HG03520 (cell line): ENCODE data around the gene ABCC2.
"Not testable (repeated sequence)": the region's sequence is repeated elsewhere in the genome, so short reads cannot be mapped to it uniquely, and the experiment has no call there.

Experiments
- ATAC-seq: cut with Tn5 transposase; IDR thresholded peaks from one replicate; pipeline ENCODE4 v1.9.1; 2021; ENCODE audit warnings: mild to moderate bottlenecking, moderate library complexity; ENCODE audit not compliant: unreplicated experiment

ABCC2 gene

DNA sequence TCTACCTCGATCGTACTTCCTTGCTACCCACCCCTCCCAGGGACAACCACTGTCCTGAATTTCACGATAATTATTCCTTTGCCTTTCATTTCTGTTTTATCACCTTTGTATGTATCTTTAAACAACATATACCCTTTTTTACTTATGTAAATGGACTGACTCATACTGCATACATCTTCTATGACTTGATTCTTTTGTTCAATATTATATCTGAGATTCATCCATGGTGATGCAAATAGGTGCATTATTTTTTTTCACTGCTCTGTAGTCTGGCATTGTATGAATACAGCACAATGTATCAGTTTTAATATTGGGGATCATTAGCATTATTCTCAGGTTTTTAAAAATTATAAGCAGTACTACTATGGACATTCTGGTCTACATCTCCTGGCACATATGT is 69.4 kb downstream of the ABCC2 start:
- no peak for ATAC-seq

- ATAC-seq = no peak
Observed at GRCh38 chr10:99852481-99853213, 70.2 kb downstream of the ABCC2 start.

- no peak for ATAC-seq
Observed at GRCh38 chr10:99853655-99854054, 71.2 kb downstream of the ABCC2 start.

DNA sequence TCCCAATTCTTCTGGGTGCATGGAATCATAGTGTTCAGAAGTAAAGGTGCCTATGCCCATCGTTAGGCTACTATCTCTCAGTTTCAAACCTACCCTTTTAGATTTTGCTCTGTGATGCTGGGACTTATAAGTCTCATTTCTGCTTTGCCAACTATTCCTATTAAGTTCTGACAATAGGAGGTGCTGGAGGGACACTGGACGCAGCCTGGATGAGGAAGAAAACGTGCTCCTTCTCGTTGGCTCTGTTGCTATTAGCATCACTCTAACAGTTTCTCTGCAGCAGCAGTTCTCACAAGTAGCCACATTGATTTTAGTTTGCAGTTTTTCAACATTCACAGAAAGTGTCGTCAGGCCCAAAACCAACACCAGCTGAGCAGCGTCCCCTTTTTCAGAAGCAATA is 72.4 kb downstream of the ABCC2 start:
- no peak for ATAC-seq

- ATAC-seq = no peak
Observed at GRCh38 chr10:99855479-99856071, 73.1 kb downstream of the ABCC2 start.

DNA sequence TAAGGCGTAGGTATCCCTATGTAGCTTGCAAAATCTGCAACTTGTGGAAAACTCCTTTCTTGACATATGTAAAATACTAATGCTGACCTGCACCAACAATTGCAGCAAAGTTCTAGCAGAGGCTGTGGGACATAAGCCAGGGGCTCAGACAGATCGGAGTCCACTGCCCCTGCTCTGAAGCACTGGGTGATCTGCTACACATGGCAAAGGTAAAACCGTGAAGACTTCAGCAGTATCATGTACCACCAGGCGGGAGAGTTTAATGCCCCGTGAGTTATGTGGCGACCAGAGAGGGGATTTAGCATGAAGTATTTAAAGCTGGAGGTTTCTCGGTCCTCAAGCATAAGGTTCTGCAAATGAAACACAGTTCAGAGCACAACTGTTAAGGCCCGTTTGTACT is 76.4 kb downstream of the ABCC2 start:
- no peak for ATAC-seq

GRCh38 chr10:99859585-99859984 is 77.1 kb downstream of the ABCC2 start:
- no peak for ATAC-seq

DNA sequence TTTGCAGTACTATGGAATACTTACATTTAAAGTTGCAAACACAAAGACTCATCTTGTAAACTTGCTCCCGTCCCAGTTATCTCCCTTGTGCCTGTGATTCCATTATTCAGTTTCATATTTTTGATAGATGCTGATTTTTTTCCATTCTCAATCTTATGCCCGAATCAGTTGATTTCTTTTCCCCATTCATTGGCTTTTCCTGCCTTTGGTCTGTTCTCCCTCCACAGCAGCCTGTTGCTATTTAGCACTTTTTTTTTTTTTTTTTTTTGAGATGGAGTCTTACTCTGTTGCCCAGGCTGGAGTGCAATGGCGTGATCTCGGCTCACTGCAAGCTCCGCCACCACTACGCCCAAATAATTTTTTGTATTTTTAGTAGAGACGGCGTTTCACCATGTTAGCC is 78.0 kb downstream of the ABCC2 start:
- no peak for ATAC-seq

DNA sequence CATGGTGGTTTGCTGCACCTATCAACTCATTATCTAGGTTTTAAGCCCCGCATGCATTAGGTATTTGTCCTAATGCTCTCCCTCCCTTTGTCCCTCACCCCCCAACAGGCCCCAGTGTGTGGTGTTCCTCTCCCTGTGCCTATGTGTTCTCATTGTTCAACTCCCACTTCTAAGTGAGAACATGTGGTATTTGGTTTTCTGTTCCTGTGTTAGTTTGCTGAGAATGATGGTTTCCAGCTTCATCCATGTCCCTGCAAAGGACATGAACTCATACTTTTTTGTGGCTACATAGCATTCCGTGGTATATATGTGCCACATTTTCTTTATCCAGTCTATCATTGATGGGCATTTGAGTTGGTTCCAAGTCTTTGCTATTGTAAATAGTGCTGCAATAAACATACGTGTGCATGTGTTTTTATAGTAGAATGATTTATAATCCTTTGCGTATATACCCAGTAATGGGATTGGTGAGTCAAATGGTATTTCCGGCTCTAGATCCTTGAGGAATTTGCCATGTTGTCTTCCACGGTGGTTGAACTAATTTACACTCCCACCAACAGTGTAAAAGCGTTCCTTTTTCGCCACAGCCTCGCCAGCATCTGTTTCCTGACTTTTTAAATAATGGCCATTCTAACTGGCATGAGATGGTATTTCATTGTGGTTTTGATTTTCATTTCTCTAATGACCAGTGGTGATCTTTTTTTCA is 81.2 kb downstream of the ABCC2 start:
- ATAC-seq = not testable (repeated sequence)

DNA sequence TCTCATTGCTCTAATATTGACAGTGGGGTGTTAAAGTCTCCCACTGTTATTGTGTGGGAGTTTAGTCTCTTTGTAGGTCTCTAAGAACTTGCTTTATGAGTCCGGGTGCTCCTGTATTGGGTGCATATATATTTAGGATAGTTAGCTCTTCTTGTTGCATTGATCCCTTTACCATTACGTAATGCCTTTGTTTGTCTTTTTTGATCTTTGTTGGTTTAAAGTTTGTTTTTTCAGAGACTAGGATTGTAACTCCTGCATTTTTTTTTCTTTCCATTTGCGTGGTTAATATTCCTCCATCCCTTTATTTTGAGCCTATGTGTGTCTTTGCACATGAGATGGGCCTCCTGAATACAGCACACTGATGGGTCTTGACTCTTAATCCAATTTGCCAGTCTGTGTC is 84.8 kb downstream of the ABCC2 start:
- not testable (repeated sequence) for ATAC-seq

DNA sequence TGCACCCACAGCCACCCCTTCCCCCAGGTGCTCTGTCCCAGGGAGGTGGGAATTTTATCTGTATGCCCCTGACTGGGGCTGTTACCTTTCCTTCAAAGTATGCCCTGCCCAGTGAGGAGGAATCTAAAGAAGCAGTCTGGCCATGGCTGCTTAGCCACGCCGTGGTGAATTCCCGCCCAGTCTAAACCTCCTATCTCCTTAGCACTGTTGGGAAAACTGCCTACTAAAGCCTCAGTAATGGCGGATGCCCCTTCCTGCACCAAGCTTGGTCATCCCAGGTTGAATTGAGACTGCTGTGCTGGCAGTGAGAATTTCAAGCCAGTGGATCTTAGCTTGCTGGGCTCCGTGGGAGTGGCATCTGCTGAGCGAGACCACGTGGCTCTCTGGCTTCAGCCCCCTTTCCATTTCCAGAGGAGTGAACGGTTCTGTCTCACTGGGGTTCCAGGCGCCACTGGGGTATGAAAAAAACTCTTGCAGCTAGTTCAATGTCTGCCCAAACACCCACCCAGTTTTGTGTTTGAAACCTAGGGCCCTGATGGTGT is 87.2 kb downstream of the ABCC2 start:
- ATAC-seq = no peak

DNA sequence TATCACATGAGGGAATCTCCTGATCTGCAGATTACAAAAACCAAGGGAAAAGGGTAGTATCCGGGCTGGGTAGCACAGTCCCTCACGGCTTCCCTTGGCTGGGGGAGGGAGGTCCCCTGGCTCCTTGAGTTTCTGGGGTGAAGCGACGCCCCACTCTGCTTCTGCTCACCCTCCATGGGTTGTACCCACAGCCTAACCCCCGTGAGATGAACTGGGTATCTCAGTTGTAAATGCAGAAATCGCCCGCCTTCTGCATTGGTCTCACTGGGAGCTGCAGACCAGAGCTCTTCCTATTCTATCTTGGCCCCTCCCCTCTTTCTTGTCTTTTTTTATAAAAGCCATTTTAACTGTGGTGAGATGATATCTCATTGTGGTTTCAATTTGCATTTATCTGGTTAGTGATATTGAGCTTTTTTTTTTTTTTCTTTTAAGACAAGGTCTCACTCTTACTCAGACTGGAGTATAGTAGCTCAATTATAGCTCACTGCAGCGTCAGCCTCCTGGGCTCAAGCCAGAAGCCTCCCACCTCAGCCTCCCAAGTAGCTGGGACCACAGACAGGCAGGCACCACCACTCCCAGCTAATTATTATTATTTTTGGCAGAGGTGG is 87.8 kb downstream of the ABCC2 start:
- no peak for ATAC-seq

GRCh38 chr10:99872367-99873162 is 90.1 kb downstream of the ABCC2 start:
- no peak for ATAC-seq

- ATAC-seq = no peak
Observed at GRCh38 chr10:99873846-99874245, 91.4 kb downstream of the ABCC2 start.

GRCh38 chr10:99874341-99875085 is 92.1 kb downstream of the ABCC2 start:
- ATAC-seq = no peak

DNA sequence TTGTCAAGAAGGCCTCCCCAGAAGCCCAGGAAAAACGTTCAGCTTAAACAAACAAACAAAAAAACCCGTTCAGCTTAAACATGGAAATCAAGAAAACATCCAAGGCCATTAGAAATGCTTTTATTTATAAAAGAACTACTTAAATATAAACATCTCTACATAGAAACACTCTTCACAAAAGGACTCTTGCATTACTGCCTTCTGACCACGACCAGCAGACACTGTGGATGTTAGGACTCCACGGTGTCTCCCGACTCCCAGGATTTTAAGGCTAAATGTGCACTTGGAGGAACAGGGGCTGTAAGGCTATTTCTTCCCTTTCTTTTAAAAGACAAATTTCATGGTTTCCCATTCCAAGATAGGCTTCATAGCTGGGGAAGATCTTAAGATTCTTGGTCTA is 93.0 kb downstream of the ABCC2 start:
- ATAC-seq = no peak

DNA sequence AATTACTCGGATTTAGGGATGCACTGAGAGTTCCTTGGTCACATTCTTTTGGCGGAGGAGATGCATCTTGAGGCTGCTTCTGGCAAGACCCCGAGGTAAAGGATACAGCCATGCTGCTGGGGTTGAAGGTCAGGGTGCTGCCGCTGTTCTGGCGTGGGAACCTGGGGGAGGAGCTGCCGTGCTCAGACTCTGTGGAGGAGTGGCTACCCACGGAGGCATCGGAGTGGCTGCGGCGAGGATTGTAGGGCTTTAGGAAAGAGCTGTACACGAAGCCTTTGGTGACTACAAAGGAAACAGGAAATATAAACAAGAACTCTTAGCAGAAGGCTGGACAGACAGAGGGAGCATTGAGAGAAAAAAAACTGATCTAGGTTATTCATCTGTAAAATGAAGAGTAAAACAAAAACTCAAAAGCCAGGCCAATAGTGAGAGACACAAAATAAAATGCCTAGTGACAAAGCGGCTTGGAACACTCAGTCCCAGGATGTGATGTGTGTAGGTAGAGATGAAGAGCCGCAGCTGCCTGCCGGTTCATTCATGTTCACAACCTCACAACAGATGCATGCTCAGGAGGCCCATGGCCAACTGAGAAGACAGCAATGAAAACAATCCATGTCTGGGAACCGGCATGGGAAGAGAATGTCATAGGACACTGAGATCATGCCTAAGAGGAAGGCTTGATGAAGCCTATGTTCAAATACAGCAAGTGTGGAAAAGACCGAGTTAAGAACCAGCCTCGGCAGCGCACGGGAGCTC is 97.8 kb downstream of the ABCC2 start:
- ATAC-seq = no peak

- ATAC-seq = no peak
Observed at GRCh38 chr10:99881371-99881770, 98.9 kb downstream of the ABCC2 start.

GRCh38 chr10:99883523-99883922 is 101.1 kb downstream of the ABCC2 start:
- no peak for ATAC-seq
